A673 (cell line): ENCODE measurements around the gene INVS. TPM values are rescaled to one million over a fixed set of nuclear protein-coding genes. Genes with fewer than 3 reads are reported as not detected.
"Not testable (repeated sequence)": the region's sequence is repeated elsewhere in the genome, so short reads cannot be mapped to it uniquely, and the experiment has no call there.

Experiments
- BruUV-seq: library from RNA; stranded (reverse); fragments of 400-500 nt; replicated peaks from 2 replicates; lab custom pipeline; 2021; lab: Mats Ljungman, UMichigan
- CTCF ChIA-PET: fragments of 300-600 bp; sonication (Branson Sonifier 250); formaldehyde crosslinking; loops from one replicate; lab custom pipeline; 2022; ENCODE audit warnings: antibody characterized with exemption; lab: Charles Lee
- POLR2A ChIA-PET: fragments of 300-600 bp; sonication (Branson Sonifier 250); formaldehyde crosslinking; loops from one replicate; lab custom pipeline; 2022; ENCODE audit warnings: antibody characterized with exemption; ENCODE audit not compliant: low non-redundant PET; lab: Charles Lee
- DNase-seq: peaks from one replicate; pipeline ENCODE4 v3.0.0-alpha.2; 2015; ENCODE audit warnings: low spot score
- H3K27ac ChIP-seq: fragments of 200-600 bp; sonication (generic); 2 replicates; pipeline ENCODE4 v1.5.1; 2016; ENCODE audit warnings: mixed run types, low read depth, mild to moderate bottlenecking, mixed read lengths, antibody characterized with exemption, low read length; ENCODE audit not compliant: poor library complexity, severe bottlenecking
- H3K27me3 ChIP-seq: fragments of 200-600 bp; sonication (generic); replicated peaks from 2 replicates; pipeline ENCODE4 v1.6.1; 2017; ENCODE audit warnings: mixed run types, low read depth, mild to moderate bottlenecking, mixed read lengths, antibody characterized with exemption, low read length; ENCODE audit not compliant: insufficient read depth, poor library complexity
- H3K36me3 ChIP-seq: fragments of 200-600 bp; sonication (generic); 2 replicates; pipeline ENCODE4 v1.6.1; 2016; ENCODE audit warnings: mixed run types, mild to moderate bottlenecking, mixed read lengths, antibody characterized with exemption, low read length; ENCODE audit not compliant: insufficient read depth, poor library complexity, severe bottlenecking
- H3K4me1 ChIP-seq: fragments of 200-600 bp; sonication (generic); 2 replicates; pipeline ENCODE4 v1.6.1; 2017; ENCODE audit warnings: mixed run types, mild to moderate bottlenecking, mixed read lengths, antibody characterized with exemption, low read length; ENCODE audit not compliant: insufficient read depth, poor library complexity, severe bottlenecking
- H3K4me3 ChIP-seq: fragments of 200-600 bp; sonication (generic); 2 replicates; pipeline ENCODE4 v1.5.1; 2016; ENCODE audit warnings: low read depth, mixed run types, mild to moderate bottlenecking, mixed read lengths, low read length; ENCODE audit not compliant: poor library complexity, severe bottlenecking
- H3K9me3 ChIP-seq: fragments of 200-600 bp; sonication (generic); 2 replicates; pipeline ENCODE4 v1.6.1; 2016; ENCODE audit warnings: mixed run types, low read depth, mild to moderate bottlenecking, mixed read lengths, antibody characterized with exemption, low read length; ENCODE audit not compliant: poor library complexity, severe bottlenecking
- CTCF ChIP-seq: fragments of 300-800, 200-600 bp; sonication (generic); conservative IDR thresholded peaks from 2 replicates; pipeline ENCODE4 v1.5.1; 2017; ENCODE audit warnings: low read depth, mild to moderate bottlenecking, antibody characterized with exemption, low read length, moderate library complexity, mixed read lengths
- EZH2 ChIP-seq: fragments of 200-600 bp; sonication (generic); IDR thresholded peaks from 2 replicates; pipeline ENCODE4 v1.6.1; 2017; ENCODE audit warnings: borderline replicate concordance, low read depth, mild to moderate bottlenecking, mixed read lengths, antibody characterized with exemption, low read length; ENCODE audit not compliant: poor library complexity, severe bottlenecking
- intact Hi-C: fragments of 100-400 bp; cut with micrococcal nuclease; formaldehyde crosslinking; loops from one replicate; pipeline ENCODE4 v1.10.0; 2022; ENCODE audit not compliant: unreplicated experiment
- total RNA-seq: library from RNA; stranded (reverse); gene quantifications from 2 replicates; pipeline ENCODE4 v1.2.3, GENCODE V29; 2021

INVS gene
- total RNA-seq, 1 experiment from 2014 or later, result 23.3 TPM

- peak; percentile 73 for DNase-seq
- Histone ChIP-seq H3K36me3 (no peaks in the 10 kb centered on the region), H3K27me3 (no peaks in the 10 kb centered on the region), H3K9me3 (no peaks in the 10 kb centered on the region), H3K4me1 (peaks cover 35% of the 10 kb centered on the region), H3K4me3 (no peak overlapping the region), H3K27ac (no peak overlapping the region)
- BruUV-seq, result no TSS peak
- TF ChIP-seq EZH2 (no peak), CTCF (no peak)
- CTCF ChIA-PET, result no interaction called here
- POLR2A ChIA-PET, result no interaction called here
- intact Hi-C loops, result no loop called here
These were observed 35.9 kb upstream of the INVS start for GRCh38 chr9:100063185-100063584.

GRCh38 chr9:100064872-100065581 lies 34.0 kb upstream of the INVS start:
- intact Hi-C loops, result no loop called here
- BruUV-seq, result no TSS peak
- Histone ChIP-seq H3K27me3 (no peaks in the 10 kb centered on the region), H3K9me3 (no peaks in the 10 kb centered on the region), H3K36me3 (no peaks in the 10 kb centered on the region), H3K27ac (no peak overlapping the region), H3K4me3 (no peak overlapping the region), H3K4me1 (peaks cover 37% of the 10 kb centered on the region)
- TF ChIP-seq CTCF, result no peak
- POLR2A ChIA-PET, result no interaction called here
- CTCF ChIA-PET, result no interaction called here
- no peak for DNase-seq

- ChIA-PET POLR2A (interaction anchor here (0.6 kb wide), 1 partner anchor 701 kb away, joined by 4 read pairs; no protein-coding TSS in a partner anchor), CTCF (interaction anchor here (0.5 kb wide), 1 partner anchor 37 kb away, joined by 3 read pairs; no protein-coding TSS in a partner anchor)
- H3K4me1 ChIP-seq, result peaks cover 51% of the 10 kb centered on the region
- intact Hi-C loops, result no loop called here
- no peak overlapping the region for H3K27ac ChIP-seq
- no TSS peak for BruUV-seq
- no peaks in the 10 kb centered on the region for H3K36me3 ChIP-seq
- peak overlapping the region; percentile 12 for H3K4me3 ChIP-seq
- TF ChIP-seq EZH2 (no peak), CTCF (no peak)
- DNase-seq, result peak; percentile 88
- no peaks in the 10 kb centered on the region for H3K9me3 ChIP-seq
- H3K27me3 ChIP-seq, result no peaks in the 10 kb centered on the region
These were observed 32.5 kb upstream of the INVS start for GRCh38 chr9:100066539-100066938.

- H3K9me3 ChIP-seq, intact Hi-C loops, DNase-seq, CTCF ChIA-PET, POLR2A ChIA-PET, H3K27me3 ChIP-seq, H3K27ac ChIP-seq, H3K4me3 ChIP-seq, BruUV-seq, H3K36me3 ChIP-seq: not testable (repeated sequence)
- H3K4me1 ChIP-seq, result peaks cover 44% of the 10 kb centered on the region
These were observed 31.1 kb upstream of the INVS start for GRCh38 chr9:100067990-100068389.

GRCh38 chr9:100069068-100069467 lies 30.0 kb upstream of the INVS start:
- peaks cover 33% of the 10 kb centered on the region for H3K4me1 ChIP-seq
- DNase-seq, H3K4me3 ChIP-seq, intact Hi-C loops, H3K27me3 ChIP-seq, POLR2A ChIA-PET, CTCF ChIA-PET, H3K9me3 ChIP-seq, H3K36me3 ChIP-seq, BruUV-seq, H3K27ac ChIP-seq: not testable (repeated sequence)
